ENCODE results near the gene TIMM8A. TPM values are rescaled to one million over a fixed set of nuclear protein-coding genes. Genes with fewer than 3 reads are reported as not detected.

Gene TIMM8A
- total RNA-seq (10 to 100 TPM; 40.1 to 43.3 TPM), polyA plus RNA-seq (11.8 TPM)

DNA sequence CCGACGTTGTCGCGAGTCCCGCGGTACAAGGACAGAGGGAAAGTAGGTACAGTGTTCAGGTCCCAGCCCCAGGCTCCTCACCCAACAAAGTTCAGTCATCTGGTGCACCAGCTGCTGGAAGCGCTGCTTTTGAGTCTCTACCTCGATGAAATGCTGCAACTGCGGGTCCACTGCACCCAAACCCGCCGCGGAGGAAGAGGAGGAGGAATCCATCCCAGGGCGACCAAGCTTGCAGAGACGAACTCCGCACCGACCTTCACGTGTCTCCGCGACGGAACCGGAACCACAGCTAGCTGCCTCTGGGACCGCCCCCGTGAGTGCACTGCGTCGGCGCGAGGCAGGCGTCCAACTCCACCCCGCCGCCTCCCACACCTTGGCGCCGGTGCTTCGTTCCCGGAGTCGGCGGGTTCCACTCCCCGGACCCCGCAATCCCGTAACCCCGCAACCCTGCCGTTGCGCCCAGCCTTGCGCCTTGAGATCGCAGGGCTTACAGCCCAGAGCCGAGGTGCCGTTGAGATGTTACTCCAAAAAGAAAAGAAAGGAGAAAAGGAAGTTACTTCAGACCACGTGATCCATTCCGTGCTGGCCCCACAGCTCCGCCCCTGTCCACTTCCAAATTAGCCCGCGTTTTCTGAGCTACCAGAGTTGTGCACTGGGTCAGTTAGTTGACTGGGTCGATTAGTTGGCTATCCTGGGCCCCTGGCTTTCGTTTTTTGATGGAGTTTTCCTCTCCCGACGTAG, at the start of gene TIMM8A:
TSS of gene TIMM8A (minus strand) at position 291 of the 741 bp plus-strand sequence. CDS start at position 213, 78 bp downstream.
- ChIA-PET POLR2A (interaction anchor here (1.2 to 1.8 kb wide), 4 partner anchors 42 to 583 kb away, joined by 3 to 8 read pairs (median 4); partner anchors contain the start of genes GLA, HNRNPH2, RPL36A and ZMAT1), CTCF (interaction anchor here (1.0 to 2.9 kb wide), 2 partner anchors 10 to 42 kb away, joined by 3 to 12 read pairs; partner anchors contain the start of gene RPL36A)
- Histone ChIP-seq H3K9me3 (ENCODE audit: low read length) (no peaks in the 10 kb centered on the region), H3K27me3 (ENCODE audit: insufficient read depth, low read length, poor library complexity, severe bottlenecking) (no peaks in the 10 kb centered on the region), H3K36me3 (ENCODE audit: insufficient read depth, low read length) (no peaks in the 10 kb centered on the region), H3K4me3 (ENCODE audit: low read length) (peak within 1 kb of the TSS; percentile 88), H3K4me1 (ENCODE audit: insufficient read depth, low read length) (no peaks in the 10 kb centered on the region), H3K27ac (ENCODE audit: low read depth, low read length) (peak within 1 kb of the TSS; percentile 74)
- Mint-ChIP-seq H3K4me3 (peak within 1 kb of the TSS; percentile 88 to 97 (median 92)), H3K4me1 (peaks cover 14 to 22% (median 15%) of the 10 kb centered on the region in 3 donors), H3K9me3 (no peaks in the 10 kb centered on the region), H3K27me3 (peaks cover 0 to 6% of the 10 kb centered on the region in 2 donors), H3K27ac (peak within 1 kb of the TSS; percentile 87 to 96 (median 91)), H3K36me3 (peaks cover 0 to 12% (median 1%) of the 10 kb centered on the region in 3 donors)
- peak; percentile 64 to 81 (median 71) for DNase-seq

- no peak for DNase-seq
These were observed 49.2 kb upstream of the TIMM8A start for GRCh38 chrX:101397779-101398178.

DNA sequence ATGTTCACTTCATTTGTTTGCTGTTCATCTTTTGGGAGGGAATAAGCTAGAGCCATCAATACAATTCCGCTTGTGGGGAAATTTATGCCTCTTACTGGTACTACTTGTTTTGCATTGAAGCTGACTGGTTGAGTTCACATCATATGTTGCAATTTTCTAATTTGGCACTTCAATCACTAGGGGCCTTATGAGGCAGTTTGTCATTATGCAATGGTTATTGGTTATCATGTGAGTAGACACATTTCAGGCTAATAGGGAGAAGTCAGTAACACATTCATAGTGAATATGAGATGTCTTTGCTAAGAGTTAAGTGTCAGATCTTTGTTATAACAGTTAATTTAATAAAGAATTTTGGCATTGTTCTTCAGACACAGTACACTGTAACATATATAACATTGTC, 47.2 kb upstream of the TIMM8A start:
- H3K27me3 Mint-ChIP-seq = peaks cover 0 to 1% of the 10 kb centered on the region in 2 donors
- POLR2A ChIA-PET = interaction anchor here (0.7 kb wide), 1 partner anchor 62 kb away, joined by 3 read pairs; no protein-coding TSS in a partner anchor
- H3K4me1 ChIP-seq (ENCODE audit: insufficient read depth, low read length) = peaks cover 9% of the 10 kb centered on the region
- peak overlapping the region in 6 of 8 donors; percentile 0 to 69 (median 6) for H3K27ac Mint-ChIP-seq
- H3K27me3 ChIP-seq (ENCODE audit: insufficient read depth, low read length, poor library complexity, severe bottlenecking) = no peaks in the 10 kb centered on the region
- H3K36me3 ChIP-seq (ENCODE audit: insufficient read depth, low read length) = peaks cover 8% of the 10 kb centered on the region
- H3K27ac ChIP-seq (ENCODE audit: low read depth, low read length) = no peak overlapping the region
- H3K9me3 Mint-ChIP-seq = no peaks in the 10 kb centered on the region
- peaks cover 0 to 56% (median 0%) of the 10 kb centered on the region in 3 donors for H3K36me3 Mint-ChIP-seq
- CTCF ChIA-PET = no interaction called here
- H3K4me3 ChIP-seq (ENCODE audit: low read length) = no peak overlapping the region
- H3K4me3 Mint-ChIP-seq = no peak overlapping the region
- no peak for DNase-seq
- no peaks in the 10 kb centered on the region for H3K9me3 ChIP-seq (ENCODE audit: low read length)
- peaks cover 24 to 37% (median 29%) of the 10 kb centered on the region in 3 donors for H3K4me1 Mint-ChIP-seq

More at GRCh38 chrX:101397779-101398178, 49.2 kb upstream of the TIMM8A start:
- H3K27me3 Mint-ChIP-seq = peaks cover 0 to 4% of the 10 kb centered on the region in 2 donors
- Histone ChIP-seq H3K4me1 (ENCODE audit: insufficient read depth, low read length) (no peaks in the 10 kb centered on the region), H3K9me3 (ENCODE audit: low read length) (no peaks in the 10 kb centered on the region), H3K36me3 (ENCODE audit: insufficient read depth, low read length) (peaks cover 5% of the 10 kb centered on the region), H3K27ac (ENCODE audit: low read depth, low read length) (no peak overlapping the region), H3K4me3 (ENCODE audit: low read length) (no peak overlapping the region), H3K27me3 (ENCODE audit: insufficient read depth, low read length, poor library complexity, severe bottlenecking) (no peaks in the 10 kb centered on the region)
- no peak overlapping the region for H3K4me3 Mint-ChIP-seq
- H3K27ac Mint-ChIP-seq = no peak overlapping the region
- CTCF ChIA-PET = no interaction called here
- POLR2A ChIA-PET = no interaction called here
- peaks cover 5 to 20% (median 11%) of the 10 kb centered on the region in 3 donors for H3K4me1 Mint-ChIP-seq
- H3K36me3 Mint-ChIP-seq = peaks cover 0 to 53% (median 2%) of the 10 kb centered on the region in 3 donors
- no peaks in the 10 kb centered on the region for H3K9me3 Mint-ChIP-seq

DNA sequence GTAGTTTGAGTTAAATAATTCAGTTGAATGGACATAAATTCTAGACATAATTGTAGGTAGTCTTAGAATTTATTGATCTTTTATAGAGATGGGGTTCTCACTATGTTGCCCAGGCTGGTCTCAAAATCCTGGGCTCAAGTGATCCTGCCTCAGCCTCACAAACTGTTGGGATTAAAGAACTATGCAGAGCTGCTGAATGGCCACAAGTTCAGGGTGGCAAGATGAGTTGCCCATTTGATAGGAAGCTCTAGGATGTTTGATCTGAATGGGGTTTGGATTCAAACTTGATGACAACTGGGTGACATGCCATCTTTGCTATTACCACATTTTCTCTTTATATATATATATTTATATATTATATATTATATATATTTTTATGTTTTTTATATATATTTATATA, 45.8 kb upstream of the TIMM8A start:
- H3K4me1 ChIP-seq (ENCODE audit: insufficient read depth, low read length) = peaks cover 9% of the 10 kb centered on the region
- no peak overlapping the region for H3K27ac ChIP-seq (ENCODE audit: low read depth, low read length)
- H3K27ac Mint-ChIP-seq = peak overlapping the region in 4 of 8 donors; percentile 26 to 99 (median 52)
- ChIA-PET POLR2A (no interaction called here), CTCF (no interaction called here)
- peaks cover 0 to 1% of the 10 kb centered on the region in 2 donors for H3K27me3 Mint-ChIP-seq
- peaks cover 0 to 49% (median 0%) of the 10 kb centered on the region in 3 donors for H3K36me3 Mint-ChIP-seq
- no peaks in the 10 kb centered on the region for H3K9me3 ChIP-seq (ENCODE audit: low read length)
- peaks cover 8% of the 10 kb centered on the region for H3K36me3 ChIP-seq (ENCODE audit: insufficient read depth, low read length)
- no peaks in the 10 kb centered on the region for H3K27me3 ChIP-seq (ENCODE audit: insufficient read depth, low read length, poor library complexity, severe bottlenecking)
- DNase-seq = no peak
- H3K9me3 Mint-ChIP-seq = no peaks in the 10 kb centered on the region
- no peak overlapping the region for H3K4me3 Mint-ChIP-seq
- no peak overlapping the region for H3K4me3 ChIP-seq (ENCODE audit: low read length)
- H3K4me1 Mint-ChIP-seq = peaks cover 24 to 42% (median 29%) of the 10 kb centered on the region in 3 donors

GRCh38 chrX:101393530-101394305, 45.2 kb upstream of the TIMM8A start:
- H3K9me3 Mint-ChIP-seq = no peaks in the 10 kb centered on the region
- Histone ChIP-seq H3K4me3 (ENCODE audit: low read length) (no peak overlapping the region), H3K27ac (ENCODE audit: low read depth, low read length) (no peak overlapping the region), H3K27me3 (ENCODE audit: insufficient read depth, low read length, poor library complexity, severe bottlenecking) (no peaks in the 10 kb centered on the region), H3K36me3 (ENCODE audit: insufficient read depth, low read length) (peaks cover 8% of the 10 kb centered on the region), H3K9me3 (ENCODE audit: low read length) (no peaks in the 10 kb centered on the region), H3K4me1 (ENCODE audit: insufficient read depth, low read length) (peaks cover 9% of the 10 kb centered on the region)
- ChIA-PET POLR2A (no interaction called here), CTCF (no interaction called here)
- H3K36me3 Mint-ChIP-seq = peaks cover 0 to 49% (median 0%) of the 10 kb centered on the region in 3 donors
- no peak overlapping the region for H3K4me3 Mint-ChIP-seq
- DNase-seq = no peak
- peak overlapping the region in 7 of 8 donors; percentile 30 to 99 (median 87) for H3K27ac Mint-ChIP-seq
- peaks cover 24 to 42% (median 29%) of the 10 kb centered on the region in 3 donors for H3K4me1 Mint-ChIP-seq
- H3K27me3 Mint-ChIP-seq = peaks cover 0 to 1% of the 10 kb centered on the region in 2 donors

DNA sequence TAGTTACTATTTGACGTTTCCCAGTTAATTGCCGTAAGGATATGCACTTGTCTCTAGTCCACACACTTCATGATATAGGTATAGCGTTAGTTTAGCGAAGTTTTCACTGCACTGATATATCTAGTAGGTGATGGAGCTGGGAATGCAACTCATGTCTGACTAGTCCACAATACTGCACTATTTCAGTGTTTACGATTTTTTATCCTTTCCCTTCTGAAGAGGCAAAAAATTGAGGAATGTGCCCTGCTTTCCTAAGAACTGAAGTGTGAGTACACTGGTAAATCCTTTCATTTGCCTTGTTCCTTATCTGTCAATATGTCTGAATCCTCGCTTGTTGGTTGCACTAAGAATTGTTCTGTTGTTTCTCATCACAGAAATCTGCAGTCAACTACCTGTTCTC, 43.3 kb upstream of the TIMM8A start:
- H3K4me1 Mint-ChIP-seq = peaks cover 24 to 42% (median 29%) of the 10 kb centered on the region in 3 donors
- no peak for DNase-seq
- H3K9me3 ChIP-seq (ENCODE audit: low read length) = no peaks in the 10 kb centered on the region
- H3K4me3 ChIP-seq (ENCODE audit: low read length) = peak overlapping the region; percentile 65
- POLR2A ChIA-PET = no interaction called here
- CTCF ChIA-PET = interaction anchor here (1.5 to 2.7 kb wide), 2 partner anchors 9 to 25 kb away, joined by 7 to 25 read pairs; no protein-coding TSS in a partner anchor
- H3K4me3 Mint-ChIP-seq = peak overlapping the region; percentile 93 to 100 (median 96)
- peaks cover 0 to 46% (median 0%) of the 10 kb centered on the region in 3 donors for H3K36me3 Mint-ChIP-seq
- peaks cover 0 to 1% of the 10 kb centered on the region in 2 donors for H3K27me3 Mint-ChIP-seq
- H3K27me3 ChIP-seq (ENCODE audit: insufficient read depth, low read length, poor library complexity, severe bottlenecking) = no peaks in the 10 kb centered on the region
- H3K27ac Mint-ChIP-seq = peak overlapping the region; percentile 91 to 99 (median 97)
- peaks cover 8% of the 10 kb centered on the region for H3K36me3 ChIP-seq (ENCODE audit: insufficient read depth, low read length)
- peak overlapping the region; percentile 65 for H3K27ac ChIP-seq (ENCODE audit: low read depth, low read length)
- no peaks in the 10 kb centered on the region for H3K9me3 Mint-ChIP-seq
- H3K4me1 ChIP-seq (ENCODE audit: insufficient read depth, low read length) = peaks cover 9% of the 10 kb centered on the region

DNA sequence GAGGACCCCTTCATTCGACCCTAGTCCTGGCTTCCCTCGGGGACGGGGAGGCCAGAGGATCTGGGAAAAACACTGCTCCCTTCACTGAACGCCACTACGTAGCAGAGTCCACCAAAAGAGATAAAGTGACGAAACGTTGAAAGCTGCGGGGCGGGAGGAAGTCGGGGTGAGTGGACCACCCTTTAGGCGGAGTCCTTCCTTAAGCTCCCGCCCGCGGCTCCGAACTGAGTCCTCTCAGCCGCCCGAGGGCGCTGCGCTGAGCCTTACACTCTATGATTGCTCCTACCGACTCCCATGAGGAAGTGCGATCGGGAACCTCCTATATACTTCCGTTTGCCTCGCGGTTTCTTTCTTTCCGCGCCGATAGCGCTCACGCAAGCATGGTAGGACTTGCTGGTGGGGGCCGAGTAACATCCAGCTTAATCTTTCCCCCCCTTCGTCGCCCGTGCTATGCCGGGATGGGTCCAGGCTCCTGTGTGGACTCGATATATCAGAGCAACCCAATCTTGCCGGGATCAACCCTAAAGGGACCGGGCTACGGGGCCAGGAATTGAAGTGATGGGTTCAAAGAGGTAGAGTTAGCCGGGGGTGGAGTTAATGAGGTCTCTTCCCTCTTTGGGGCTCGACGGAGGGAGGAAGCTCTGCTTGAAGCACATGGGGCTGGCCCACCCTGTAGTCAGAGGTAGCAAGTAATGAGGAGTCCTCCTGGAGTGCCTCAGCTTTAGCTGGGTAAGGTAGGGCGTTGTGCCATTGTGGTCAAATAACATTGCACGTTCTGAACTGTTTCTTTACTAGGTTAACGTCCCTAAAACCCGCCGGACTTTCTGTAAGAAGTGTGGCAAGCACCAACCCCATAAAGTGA, 42.4 kb upstream of the TIMM8A start, which contains the start of gene RPL36A:
TSS of gene RPL36A (plus strand) at position 348 of the 862 bp plus-strand sequence. CDS start at position 381, 33 bp downstream.
- Histone ChIP-seq H3K27me3 (ENCODE audit: insufficient read depth, low read length, poor library complexity, severe bottlenecking) (no peaks in the 10 kb centered on the region), H3K36me3 (ENCODE audit: insufficient read depth, low read length) (peaks cover 8% of the 10 kb centered on the region), H3K27ac (ENCODE audit: low read depth, low read length) (peak within 1 kb of the TSS; percentile 65), H3K9me3 (ENCODE audit: low read length) (no peaks in the 10 kb centered on the region), H3K4me3 (ENCODE audit: low read length) (peak within 1 kb of the TSS; percentile 65), H3K4me1 (ENCODE audit: insufficient read depth, low read length) (peaks cover 9% of the 10 kb centered on the region)
- Mint-ChIP-seq H3K27ac (peak within 1 kb of the TSS; percentile 91 to 99 (median 97)), H3K4me1 (peaks cover 24 to 42% (median 29%) of the 10 kb centered on the region in 3 donors), H3K36me3 (peaks cover 0 to 42% (median 0%) of the 10 kb centered on the region in 3 donors), H3K9me3 (no peaks in the 10 kb centered on the region), H3K27me3 (peaks cover 0 to 1% of the 10 kb centered on the region in 2 donors), H3K4me3 (peak within 1 kb of the TSS; percentile 93 to 100 (median 96))
- DNase-seq = peak; percentile 63 to 85 (median 75)
- CTCF ChIA-PET = interaction anchor here (0.7 to 2.7 kb wide), 9 partner anchors 10 to 541 kb away, joined by 3 to 25 read pairs (median 5); partner anchors contain the start of genes TIMM8A and ZMAT1
- POLR2A ChIA-PET = interaction anchor here (0.5 to 1.5 kb wide), 4 partner anchors 27 to 541 kb away, joined by 6 to 13 read pairs (median 10); partner anchors contain the start of genes TIMM8A and ZMAT1

Data from CD8-positive, alpha-beta memory T cell (primary cell).